ENCODE measurements around the gene MOB3B. TPM values are rescaled to one million over a fixed set of nuclear protein-coding genes. Genes with fewer than 3 reads are reported as not detected.

MOB3B gene
- total RNA-seq, 1 experiment from 2014 or later: 6.9 TPM

DNA sequence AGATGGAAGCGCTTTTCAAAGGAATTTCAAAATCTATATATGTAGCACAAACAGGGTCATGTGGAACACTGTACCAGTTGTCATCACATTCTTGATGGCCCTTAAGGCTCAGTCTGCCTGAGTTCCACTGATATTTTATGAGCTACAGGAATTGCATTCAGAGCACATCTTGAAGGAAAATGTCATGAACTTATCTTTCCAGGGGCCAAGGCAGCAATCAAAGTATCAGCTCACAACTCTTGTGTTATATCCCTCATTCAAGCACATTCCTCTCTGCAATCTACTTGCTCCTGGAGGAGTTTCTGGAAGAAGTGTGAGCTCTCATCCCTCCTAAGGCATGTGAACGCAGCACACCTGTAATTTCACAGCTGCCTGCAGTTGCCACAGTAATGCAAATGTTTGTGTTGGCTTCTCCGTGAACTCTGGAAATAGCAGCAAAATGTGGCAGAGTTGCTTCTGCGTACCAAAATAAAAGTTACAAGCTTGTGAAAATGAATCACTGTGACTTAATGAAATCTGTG is 143.0 kb downstream of the MOB3B start:
- Histone ChIP-seq H3K36me3 (replicated peaks; ENCODE audit: control insufficient read depth, insufficient read depth, low read length) (no peaks in the 10 kb centered on the region), H3K27me3 (ENCODE audit: control insufficient read depth, insufficient read depth, low read length) (no peaks in the 10 kb centered on the region), H3K4me3 (ENCODE audit: insufficient read depth, low read depth, low read length) (no peak overlapping the region)
- no peak for DNase-seq

DNA sequence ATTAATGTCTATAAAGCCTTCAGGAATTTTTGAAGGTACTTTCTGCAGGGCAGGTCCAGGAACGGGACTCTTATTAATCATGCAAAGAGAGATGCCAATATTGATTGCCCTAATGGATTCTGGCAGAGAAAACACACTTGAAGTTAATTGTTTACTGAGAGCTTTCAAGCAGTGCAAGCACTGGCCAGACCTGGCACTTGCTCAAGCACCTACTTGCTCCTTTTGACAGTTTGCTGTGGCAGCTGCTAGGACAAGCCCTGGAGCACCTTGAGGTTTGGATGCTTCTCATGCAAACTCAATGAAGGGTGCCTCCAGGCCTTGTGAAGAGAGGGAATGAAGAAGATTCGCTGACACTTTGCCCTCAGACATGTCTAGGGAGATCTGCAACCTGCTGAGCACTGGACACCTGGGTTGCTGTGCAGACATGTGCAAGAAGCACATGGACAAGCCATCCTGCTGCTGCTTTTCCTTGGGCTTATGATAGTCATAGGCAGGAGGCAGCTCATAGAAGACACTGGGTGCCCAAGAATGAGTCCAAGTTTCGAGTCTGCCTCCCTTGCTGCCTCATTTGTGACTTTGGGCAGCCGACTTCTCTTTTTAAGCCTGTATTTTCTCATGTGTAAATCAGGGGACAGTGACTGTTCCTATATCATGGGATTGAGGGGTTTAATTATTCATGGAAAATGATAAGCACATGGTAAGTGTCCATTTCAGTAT is 143.8 kb downstream of the MOB3B start:
- no peaks in the 10 kb centered on the region for H3K27me3 ChIP-seq (ENCODE audit: control insufficient read depth, insufficient read depth, low read length)
- no peak for DNase-seq
- H3K4me3 ChIP-seq (ENCODE audit: insufficient read depth, low read depth, low read length): no peak overlapping the region
- no peaks in the 10 kb centered on the region for H3K36me3 ChIP-seq (replicated peaks; ENCODE audit: control insufficient read depth, insufficient read depth, low read length)

- DNase-seq: no peak
- H3K27me3 ChIP-seq (ENCODE audit: control insufficient read depth, insufficient read depth, low read length): no peaks in the 10 kb centered on the region
- no peaks in the 10 kb centered on the region for H3K36me3 ChIP-seq (replicated peaks; ENCODE audit: control insufficient read depth, insufficient read depth, low read length)
- H3K4me3 ChIP-seq (ENCODE audit: insufficient read depth, low read depth, low read length): no peak overlapping the region
These were observed 145.2 kb downstream of the MOB3B start for GRCh38 chr9:27384262-27385014.

DNA sequence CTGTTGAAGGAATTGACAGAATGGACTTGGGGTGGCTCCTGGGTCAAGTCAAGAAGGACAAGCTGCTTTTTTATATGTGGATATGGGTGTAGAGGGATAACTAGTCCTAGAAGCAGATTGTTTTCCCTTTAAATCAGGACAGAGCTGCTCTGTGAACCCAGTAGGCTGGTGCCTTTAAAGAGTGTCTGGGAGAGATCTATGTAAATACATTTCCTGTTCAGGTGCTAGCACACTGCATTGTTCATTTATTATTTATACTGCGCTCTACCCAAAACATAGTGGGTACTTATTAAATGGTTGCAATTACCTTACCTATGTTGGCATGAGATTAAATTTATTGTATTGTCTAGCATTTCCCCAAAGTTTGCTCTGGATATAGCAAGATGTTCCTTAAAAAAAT is 146.1 kb downstream of the MOB3B start:
- no peak for DNase-seq
- Histone ChIP-seq H3K27me3 (ENCODE audit: control insufficient read depth, insufficient read depth, low read length) (no peaks in the 10 kb centered on the region), H3K4me3 (ENCODE audit: insufficient read depth, low read depth, low read length) (no peak overlapping the region), H3K36me3 (replicated peaks; ENCODE audit: control insufficient read depth, insufficient read depth, low read length) (no peaks in the 10 kb centered on the region)

GRCh38 chr9:27382975-27383374 is 146.6 kb downstream of the MOB3B start:
- H3K27me3 ChIP-seq (ENCODE audit: control insufficient read depth, insufficient read depth, low read length): no peaks in the 10 kb centered on the region
- no peak overlapping the region for H3K4me3 ChIP-seq (ENCODE audit: insufficient read depth, low read depth, low read length)
- no peaks in the 10 kb centered on the region for H3K36me3 ChIP-seq (replicated peaks; ENCODE audit: control insufficient read depth, insufficient read depth, low read length)
- DNase-seq: no peak

DNA sequence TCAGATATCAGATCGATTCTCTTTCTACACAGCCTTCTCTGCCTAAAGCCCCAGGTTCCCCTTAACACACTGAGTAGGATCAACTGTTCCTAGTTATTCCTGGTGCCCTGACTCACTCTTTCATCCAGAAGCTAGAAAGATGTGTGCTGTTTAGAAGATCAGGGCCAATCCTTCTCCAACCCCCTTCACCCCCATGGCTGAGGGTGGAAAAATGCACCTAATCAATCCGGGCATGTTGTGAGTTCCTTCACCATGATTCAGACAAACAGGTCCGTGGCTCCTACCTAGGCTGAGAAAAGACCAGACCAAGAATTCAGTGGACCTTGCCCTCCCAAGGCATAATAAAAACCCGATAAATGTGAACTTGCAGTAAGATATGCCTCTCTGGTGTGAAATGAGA is 147.3 kb downstream of the MOB3B start:
- no peak for DNase-seq
- no peaks in the 10 kb centered on the region for H3K36me3 ChIP-seq (replicated peaks; ENCODE audit: control insufficient read depth, insufficient read depth, low read length)
- H3K4me3 ChIP-seq (ENCODE audit: insufficient read depth, low read depth, low read length): no peak overlapping the region
- H3K27me3 ChIP-seq (ENCODE audit: control insufficient read depth, insufficient read depth, low read length): no peaks in the 10 kb centered on the region

GRCh38 chr9:27379311-27380251 is 150.0 kb downstream of the MOB3B start:
- H3K27me3 ChIP-seq (ENCODE audit: control insufficient read depth, insufficient read depth, low read length): no peaks in the 10 kb centered on the region
- no peak for DNase-seq
- H3K4me3 ChIP-seq (ENCODE audit: insufficient read depth, low read depth, low read length): no peak overlapping the region
- no peaks in the 10 kb centered on the region for H3K36me3 ChIP-seq (replicated peaks; ENCODE audit: control insufficient read depth, insufficient read depth, low read length)

DNA sequence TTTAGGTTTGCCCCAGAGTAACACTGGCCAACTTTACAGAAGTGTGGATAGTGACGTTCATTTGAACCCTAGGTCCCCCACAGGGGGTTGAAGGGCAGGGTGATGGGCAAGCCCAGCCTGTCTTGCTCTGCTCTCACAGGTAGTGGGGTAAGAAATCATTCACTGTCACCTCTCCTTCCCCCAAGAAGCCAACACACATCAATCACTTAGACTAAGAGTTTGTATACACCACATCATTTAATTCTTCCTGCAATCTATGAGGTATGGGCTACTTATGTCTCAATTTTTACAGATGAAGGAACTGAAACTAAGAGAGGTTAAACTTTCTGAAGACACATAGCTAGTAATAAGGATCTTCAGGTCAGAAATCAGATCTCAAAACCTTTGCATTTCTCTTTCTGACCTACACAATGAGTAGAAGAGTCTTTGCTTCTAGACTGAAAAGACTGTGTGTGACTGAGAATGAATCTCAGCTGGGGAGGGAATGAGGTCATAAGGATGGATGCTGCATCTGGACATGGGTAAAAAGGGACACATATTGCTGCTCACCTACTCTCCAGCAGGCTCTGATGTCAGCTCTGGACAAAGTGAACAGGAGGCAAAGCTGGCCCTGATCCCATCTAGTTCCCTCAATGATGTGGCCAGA is 151.7 kb downstream of the MOB3B start:
- Histone ChIP-seq H3K36me3 (replicated peaks; ENCODE audit: control insufficient read depth, insufficient read depth, low read length) (no peaks in the 10 kb centered on the region), H3K27me3 (ENCODE audit: control insufficient read depth, insufficient read depth, low read length) (no peaks in the 10 kb centered on the region), H3K4me3 (ENCODE audit: insufficient read depth, low read depth, low read length) (no peak overlapping the region)
- no peak for DNase-seq

- H3K36me3 ChIP-seq (replicated peaks; ENCODE audit: control insufficient read depth, insufficient read depth, low read length): no peaks in the 10 kb centered on the region
- H3K27me3 ChIP-seq (ENCODE audit: control insufficient read depth, insufficient read depth, low read length): no peaks in the 10 kb centered on the region
- DNase-seq: no peak
- H3K4me3 ChIP-seq (ENCODE audit: insufficient read depth, low read depth, low read length): no peak overlapping the region
These were observed 152.3 kb downstream of the MOB3B start for GRCh38 chr9:27377147-27377807.

DNA sequence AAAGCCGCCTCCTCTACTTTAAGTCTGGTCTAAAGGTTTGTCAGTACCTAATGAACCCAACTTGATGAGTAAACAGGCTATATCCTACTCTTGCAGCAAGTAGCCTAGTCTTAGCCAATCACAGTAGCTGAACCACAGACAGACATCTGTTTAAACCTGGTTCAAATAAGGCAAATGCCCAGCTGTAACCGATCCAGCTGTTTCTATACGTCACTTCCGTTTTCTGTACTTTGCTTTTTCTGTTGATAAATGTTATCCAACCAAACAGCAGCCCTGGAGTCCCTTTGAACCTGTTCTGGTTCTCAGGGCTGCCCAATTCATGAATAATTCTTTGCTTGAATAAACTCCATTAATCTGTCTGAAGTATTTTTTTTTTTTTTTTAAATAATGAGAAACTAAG is 155.8 kb downstream of the MOB3B start:
- Histone ChIP-seq H3K36me3 (replicated peaks; ENCODE audit: control insufficient read depth, insufficient read depth, low read length) (no peaks in the 10 kb centered on the region), H3K4me3 (ENCODE audit: insufficient read depth, low read depth, low read length) (no peak overlapping the region), H3K27me3 (ENCODE audit: control insufficient read depth, insufficient read depth, low read length) (no peaks in the 10 kb centered on the region)
- no peak for DNase-seq

DNA sequence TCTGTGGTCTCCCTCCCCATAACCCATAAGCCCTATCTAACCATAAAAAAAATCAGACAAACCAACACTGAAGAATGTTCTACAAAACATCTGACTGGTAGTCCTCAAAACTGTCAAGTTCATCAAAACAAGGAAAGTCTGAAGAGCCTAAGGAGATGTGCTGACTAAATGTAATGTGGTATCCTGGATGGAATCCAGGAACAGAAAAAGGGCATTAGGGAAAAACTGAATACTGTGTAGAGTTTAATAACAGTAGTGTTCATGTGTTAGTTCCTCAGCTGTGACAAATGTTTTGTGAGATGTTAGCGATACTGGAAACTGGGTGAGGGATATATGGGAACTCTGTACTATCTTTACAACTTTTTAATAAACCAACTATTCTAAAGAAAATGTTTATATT is 157.0 kb downstream of the MOB3B start:
- no peaks in the 10 kb centered on the region for H3K27me3 ChIP-seq (ENCODE audit: control insufficient read depth, insufficient read depth, low read length)
- DNase-seq: no peak
- H3K36me3 ChIP-seq (replicated peaks; ENCODE audit: control insufficient read depth, insufficient read depth, low read length): no peaks in the 10 kb centered on the region
- no peak overlapping the region for H3K4me3 ChIP-seq (ENCODE audit: insufficient read depth, low read depth, low read length)

DNA sequence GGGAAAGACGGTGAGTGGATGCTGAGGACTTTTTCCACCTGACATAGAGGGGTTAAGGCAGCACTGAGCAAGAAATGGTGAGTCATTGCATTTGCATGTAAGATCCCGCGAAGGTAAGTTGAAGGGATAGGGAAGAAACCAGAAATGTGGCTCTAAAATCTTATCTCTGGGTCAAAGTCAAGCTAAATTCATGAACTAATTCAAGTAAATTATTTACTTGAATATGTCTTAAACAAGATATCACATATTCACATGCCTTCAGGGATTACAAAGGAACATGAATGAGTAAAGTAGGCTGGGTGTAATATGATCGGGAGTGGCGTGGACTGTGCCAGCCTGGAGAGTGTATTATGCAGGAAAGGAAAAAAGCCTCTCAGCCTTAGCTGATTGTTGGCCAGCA is 158.2 kb downstream of the MOB3B start:
- Histone ChIP-seq H3K4me3 (ENCODE audit: insufficient read depth, low read depth, low read length) (no peak overlapping the region), H3K27me3 (ENCODE audit: control insufficient read depth, insufficient read depth, low read length) (no peaks in the 10 kb centered on the region), H3K36me3 (replicated peaks; ENCODE audit: control insufficient read depth, insufficient read depth, low read length) (no peaks in the 10 kb centered on the region)
- no peak for DNase-seq

GRCh38 chr9:27369591-27369990 is 160.0 kb downstream of the MOB3B start:
- DNase-seq: no peak
- no peaks in the 10 kb centered on the region for H3K27me3 ChIP-seq (ENCODE audit: control insufficient read depth, insufficient read depth, low read length)
- H3K4me3 ChIP-seq (ENCODE audit: insufficient read depth, low read depth, low read length): no peak overlapping the region
- no peaks in the 10 kb centered on the region for H3K36me3 ChIP-seq (replicated peaks; ENCODE audit: control insufficient read depth, insufficient read depth, low read length)
